HG03064 (cell line): ENCODE measurements around the gene TAAR8.
"Not testable (repeated sequence)": the region's sequence is repeated elsewhere in the genome, so short reads cannot be mapped to it uniquely, and the experiment has no call there.

Source experiments
- ATAC-seq: cut with Tn5 transposase; IDR thresholded peaks from one replicate; pipeline ENCODE4 v1.9.1; 2021; ENCODE audit warnings: low read depth; ENCODE audit not compliant: unreplicated experiment

Gene TAAR8, protein sequence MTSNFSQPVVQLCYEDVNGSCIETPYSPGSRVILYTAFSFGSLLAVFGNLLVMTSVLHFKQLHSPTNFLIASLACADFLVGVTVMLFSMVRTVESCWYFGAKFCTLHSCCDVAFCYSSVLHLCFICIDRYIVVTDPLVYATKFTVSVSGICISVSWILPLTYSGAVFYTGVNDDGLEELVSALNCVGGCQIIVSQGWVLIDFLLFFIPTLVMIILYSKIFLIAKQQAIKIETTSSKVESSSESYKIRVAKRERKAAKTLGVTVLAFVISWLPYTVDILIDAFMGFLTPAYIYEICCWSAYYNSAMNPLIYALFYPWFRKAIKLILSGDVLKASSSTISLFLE

DNA sequence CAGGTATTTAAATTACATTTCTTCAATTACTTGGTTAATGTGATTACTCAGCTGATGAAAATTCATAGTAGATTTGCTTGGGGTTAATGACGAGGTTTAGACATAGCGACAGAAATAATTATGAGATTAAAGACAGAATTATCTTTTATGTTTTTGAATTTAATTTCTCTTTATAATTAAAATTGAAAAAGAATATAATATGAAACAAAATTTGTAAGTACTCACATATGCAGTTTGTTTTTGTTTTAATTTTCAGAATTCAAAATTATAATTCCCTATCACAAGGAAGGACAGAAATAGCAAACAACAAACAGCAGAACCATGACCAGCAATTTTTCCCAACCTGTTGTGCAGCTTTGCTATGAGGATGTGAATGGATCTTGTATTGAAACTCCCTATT, at the start of gene TAAR8:
Gene TAAR8 (plus strand): TSS at position 301 of the 400 bp plus-strand sequence. CDS start 21 bp downstream, at position 322.
- no peak for ATAC-seq

DNA sequence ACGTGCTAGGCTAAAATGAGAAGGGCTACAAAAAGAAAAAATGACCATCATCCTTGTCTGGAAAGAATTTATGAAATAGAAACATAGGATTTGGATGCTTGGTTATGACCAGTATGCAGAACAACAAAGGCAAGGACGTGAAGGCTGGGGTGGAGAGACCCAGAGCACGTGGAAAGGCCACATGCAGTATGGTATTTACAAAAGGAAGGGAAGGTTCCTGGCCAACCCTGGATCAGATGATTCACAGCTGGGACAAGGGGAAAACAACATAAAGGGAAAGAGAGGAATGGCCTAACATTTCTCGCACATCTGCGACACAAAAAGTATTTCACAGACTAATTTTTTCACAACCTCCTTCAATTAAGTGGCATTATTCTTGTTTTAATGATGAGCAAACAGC, 47.7 kb upstream of the TAAR8 start:
- ATAC-seq = no peak

GRCh38 chr6:132505158-132505557, 47.3 kb upstream of the TAAR8 start:
- ATAC-seq = no peak

DNA sequence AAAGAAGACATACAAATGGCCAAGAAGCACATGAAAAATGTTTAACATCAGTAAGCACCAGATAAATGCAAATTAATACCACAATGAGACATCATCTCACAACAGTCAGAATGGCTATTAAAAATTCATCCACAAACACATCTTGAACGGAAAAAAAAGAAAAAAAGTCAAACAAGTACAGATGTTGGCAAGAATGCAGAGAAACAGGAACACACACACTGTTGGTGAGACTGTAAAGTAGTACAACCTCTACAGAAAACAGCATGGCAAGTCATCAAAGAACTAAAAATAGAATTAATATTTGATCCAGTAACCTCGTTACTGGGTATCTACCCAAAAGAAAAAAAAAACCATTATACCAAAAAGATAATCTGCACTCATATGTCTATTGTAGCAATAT, 46.0 kb upstream of the TAAR8 start:
- no peak for ATAC-seq

DNA sequence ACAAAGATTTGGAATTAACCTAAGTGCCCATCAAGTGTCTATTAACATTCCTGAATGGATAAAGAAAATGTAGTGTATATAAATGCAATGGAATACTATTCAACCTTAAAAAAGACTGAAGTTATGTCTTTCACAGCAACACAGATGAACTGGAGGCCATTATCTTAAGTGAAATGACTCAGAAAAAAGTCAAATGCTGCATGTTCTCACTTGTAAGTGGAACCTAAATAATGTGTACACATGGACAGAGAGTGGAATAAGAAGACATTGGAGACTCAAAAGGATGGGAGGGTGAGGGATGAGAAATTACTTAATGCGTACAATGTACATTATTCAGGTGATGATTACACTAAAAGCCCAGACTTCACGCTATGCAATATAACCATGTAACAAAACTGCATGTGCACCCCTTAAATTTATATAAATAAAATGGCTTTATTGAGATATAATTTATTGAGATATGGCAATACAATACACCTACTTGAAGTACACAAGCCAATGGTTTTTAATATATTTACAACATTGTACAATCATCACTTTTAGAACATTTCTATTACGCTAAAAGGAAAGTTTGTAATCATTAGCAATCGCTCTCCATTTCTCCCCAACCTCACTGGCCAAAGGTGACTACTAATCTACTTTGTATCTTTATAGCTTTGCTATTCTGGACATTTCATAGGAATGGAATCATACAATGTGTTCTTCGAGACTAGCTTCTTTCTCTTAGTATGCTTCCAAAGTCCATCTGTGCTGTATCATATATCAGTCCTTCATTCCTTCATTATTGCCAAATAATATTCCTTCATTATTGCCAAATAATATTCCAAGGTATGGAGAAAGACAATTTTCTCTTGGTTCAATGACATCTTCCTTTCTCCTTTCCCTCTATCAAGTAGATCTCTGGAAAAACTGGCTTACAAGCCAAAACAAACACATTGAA, 45.3 kb upstream of the TAAR8 start:
- no peak for ATAC-seq

DNA sequence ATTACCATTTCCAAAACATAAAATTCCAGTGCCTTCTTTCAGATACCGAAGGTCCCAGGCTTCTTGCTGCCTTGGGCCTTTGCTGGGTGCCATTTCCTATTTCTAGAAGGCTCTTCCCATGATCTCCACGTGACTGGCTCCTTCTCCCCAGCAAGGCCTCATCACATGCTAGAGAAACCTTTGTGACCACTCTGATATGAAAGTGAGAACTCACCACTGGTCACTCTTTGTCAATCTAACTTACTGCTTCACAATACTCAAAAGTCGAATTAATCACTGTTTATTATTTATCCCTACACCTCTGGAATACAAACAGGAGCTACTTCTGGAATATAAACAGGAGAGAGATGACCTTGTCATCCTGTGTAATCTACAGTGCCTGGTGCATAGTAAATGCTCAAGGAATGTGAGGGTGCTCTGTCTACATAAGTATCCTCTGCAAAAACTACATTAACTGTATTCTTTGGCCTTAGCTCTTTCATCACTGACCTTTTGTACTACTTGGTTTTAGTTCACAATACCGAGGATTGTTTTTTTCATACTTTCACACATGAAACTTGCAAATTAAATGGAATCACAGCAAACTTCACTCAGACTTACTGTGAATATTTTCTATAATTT, 41.2 kb upstream of the TAAR8 start:
- ATAC-seq = no peak

DNA sequence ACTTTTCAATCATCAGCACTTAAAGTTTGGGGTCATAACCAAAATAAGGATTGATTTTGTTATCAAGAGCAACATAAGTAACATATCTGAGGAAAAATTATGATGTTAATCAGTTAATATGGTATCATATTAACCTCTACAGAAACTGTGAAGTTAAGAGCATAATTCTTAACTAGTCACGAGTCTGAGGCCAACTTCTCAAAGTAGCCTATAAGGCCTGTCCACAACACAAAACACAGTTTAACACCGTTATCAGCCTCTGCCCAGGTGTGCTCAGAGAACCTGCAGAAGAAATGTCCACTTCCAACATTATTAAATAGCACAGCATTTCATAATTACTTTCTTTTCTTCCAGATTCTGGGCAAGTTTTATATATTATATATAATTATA, 40.6 kb upstream of the TAAR8 start:
- ATAC-seq = peak; percentile 17

DNA sequence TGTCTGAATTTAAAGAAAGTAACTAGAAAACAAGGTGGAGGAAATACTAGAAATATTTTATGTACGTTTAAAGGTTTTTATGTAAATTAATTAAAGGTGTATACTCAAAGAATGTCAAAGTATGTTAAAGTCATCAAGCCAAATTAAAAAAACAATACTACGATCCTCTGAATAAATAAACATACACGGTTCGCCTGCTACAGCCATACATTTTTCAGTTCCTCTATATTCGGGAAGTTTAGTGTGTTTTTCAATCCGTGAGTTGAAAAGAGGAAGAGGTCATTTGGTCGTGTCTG, 40.2 kb upstream of the TAAR8 start:
- ATAC-seq = no peak

DNA sequence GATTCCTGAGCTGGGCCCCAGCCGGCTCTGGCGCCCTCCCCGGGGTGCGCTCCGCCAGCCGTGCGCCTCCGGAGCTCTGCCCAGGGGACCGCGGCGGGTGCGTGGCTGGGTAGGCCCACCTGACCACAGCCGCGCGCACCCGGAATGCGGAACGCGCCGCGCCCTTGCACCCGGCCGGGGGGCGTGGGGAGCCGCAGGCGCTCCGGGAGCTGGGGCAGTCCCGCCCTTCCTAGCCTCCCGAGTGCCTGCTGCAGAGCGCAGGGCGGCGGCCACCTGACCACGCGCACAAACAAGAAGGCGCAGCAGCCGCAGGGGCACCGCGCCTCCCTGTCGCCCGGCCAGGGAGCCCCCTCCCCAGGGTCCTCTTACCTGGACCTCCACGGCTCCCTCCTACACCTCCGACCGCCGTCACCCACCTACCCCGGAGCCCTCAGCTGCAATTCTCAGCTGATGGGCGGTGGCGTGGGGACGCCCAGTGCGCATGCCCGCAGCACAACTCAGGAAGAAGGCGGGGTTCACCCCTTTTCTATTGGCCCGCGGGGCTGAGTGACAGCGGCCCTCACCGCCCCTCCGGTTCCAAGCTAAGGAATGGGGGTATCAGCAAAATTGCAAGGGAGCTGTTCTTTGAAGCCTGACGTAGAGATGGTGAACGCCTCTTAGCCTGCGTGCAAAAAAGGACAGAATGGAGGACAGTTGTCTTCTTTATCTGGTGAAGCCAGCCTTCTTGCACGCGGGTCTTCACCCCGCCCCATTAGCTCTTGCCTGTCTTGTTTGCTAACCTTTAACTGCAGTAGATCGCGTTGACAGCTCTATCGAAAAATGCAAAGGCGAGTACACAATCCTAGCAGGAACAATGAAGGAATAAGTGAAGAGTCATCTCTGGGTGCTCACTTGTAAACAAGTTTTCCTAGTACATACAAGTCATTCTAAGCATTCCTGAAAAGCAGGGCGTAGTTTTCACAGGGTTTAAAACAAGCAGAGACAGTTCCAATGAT, 39.5 kb upstream of the TAAR8 start, which contains the start of gene STX7:
Gene STX7 (minus strand): TSS at position 479 of the 995 bp plus-strand sequence. CDS start 9,586 bp downstream, outside the sequence.
- ATAC-seq = peak; percentile 90

GRCh38 chr6:132513831-132514545, 38.5 kb upstream of the TAAR8 start:
- no peak for ATAC-seq

- no peak for ATAC-seq
Measured at GRCh38 chr6:132515386-132515785, 37.1 kb upstream of the TAAR8 start.

DNA sequence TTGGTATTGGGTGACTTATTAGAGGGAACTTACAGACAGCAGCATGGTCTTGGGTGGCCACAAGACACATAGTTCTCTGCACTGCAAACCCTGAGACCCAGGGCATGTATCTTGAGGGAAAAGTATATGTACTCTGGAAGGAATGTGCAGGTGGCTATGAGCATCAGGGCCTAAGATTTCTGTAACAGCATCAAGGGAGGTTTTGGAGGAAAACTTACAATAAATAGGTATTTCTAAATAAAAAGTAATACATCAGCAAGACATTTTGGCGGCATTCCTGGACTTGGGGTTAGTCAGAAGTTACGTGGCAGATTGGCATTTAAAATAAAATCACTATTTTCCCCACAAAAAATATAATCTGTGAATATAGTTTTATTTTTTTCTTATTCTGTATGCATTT, 31.5 kb upstream of the TAAR8 start:
- no peak for ATAC-seq

- ATAC-seq = no peak
Measured at GRCh38 chr6:132524646-132525045, 27.8 kb upstream of the TAAR8 start.

- ATAC-seq = no peak
Measured at GRCh38 chr6:132525866-132526265, 26.6 kb upstream of the TAAR8 start.

- ATAC-seq = no peak
Measured at GRCh38 chr6:132526461-132526860, 26.0 kb upstream of the TAAR8 start.

- ATAC-seq = no peak
Measured at GRCh38 chr6:132527791-132528190, 24.7 kb upstream of the TAAR8 start.

- ATAC-seq = peak; percentile 85
Measured at GRCh38 chr6:132530293-132530974, 22.0 kb upstream of the TAAR8 start.

- not testable (repeated sequence) for ATAC-seq
Measured at GRCh38 chr6:132534546-132534945, 17.9 kb upstream of the TAAR8 start.

DNA sequence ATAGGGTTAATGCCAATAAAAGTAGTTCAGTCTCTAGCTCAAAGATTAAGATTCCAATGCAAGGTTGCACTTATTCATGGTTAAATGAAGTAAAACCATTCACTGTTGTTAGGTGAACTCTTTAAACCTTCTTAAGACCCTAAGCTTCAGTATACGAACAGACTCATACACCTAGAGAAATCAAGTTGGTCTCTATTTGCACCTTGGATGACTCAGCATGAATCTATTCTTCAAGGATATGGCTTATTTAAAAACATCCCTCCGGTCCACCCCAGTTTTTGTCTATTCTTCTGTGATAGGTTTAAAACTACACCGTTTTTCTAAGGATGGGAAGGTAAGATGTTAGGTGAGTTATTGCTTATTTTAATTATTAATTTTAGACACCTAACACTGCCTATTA, 15.3 kb upstream of the TAAR8 start:
- no peak for ATAC-seq
